ENCODE measurements around the gene CETP.

CETP gene

GRCh38 chr16:56956076-56956475, 5.7 kb upstream of the CETP start:
- ChIA-PET CTCF (interaction anchor here (0.6 kb wide), 1 partner anchor 169 kb away, joined by 3 read pairs; no protein-coding TSS in a partner anchor), POLR2A (ENCODE audit: low non-redundant PET) (no interaction called here)
- no peak for TF ChIP-seq CTCF (conservative IDR thresholded peaks at IDR 0.05; ENCODE audit: low read depth)
- DNase-seq (ENCODE audit: low spot score), result no peak
- no peak overlapping the region for H3K27ac ChIP-seq

- TF ChIP-seq CTCF (conservative IDR thresholded peaks at IDR 0.05; ENCODE audit: low read depth), result no peak
- DNase-seq (ENCODE audit: low spot score), result no peak
- CTCF ChIA-PET, result interaction anchor here (0.6 kb wide), 1 partner anchor 170 kb away, joined by 3 read pairs; no protein-coding TSS in a partner anchor
- POLR2A ChIA-PET (ENCODE audit: low non-redundant PET), result no interaction called here
- H3K27ac ChIP-seq, result no peak overlapping the region
Observed at GRCh38 chr16:56956756-56957155, 5.0 kb upstream of the CETP start.

GRCh38 chr16:56960681-56961281, 969 bp upstream of the CETP start:
- CTCF ChIA-PET, result no interaction called here
- no peak overlapping the region for H3K27ac ChIP-seq
- DNase-seq (ENCODE audit: low spot score), result no peak
- POLR2A ChIA-PET (ENCODE audit: low non-redundant PET), result no interaction called here
- no peak for TF ChIP-seq CTCF (conservative IDR thresholded peaks at IDR 0.05; ENCODE audit: low read depth)

- DNase-seq (ENCODE audit: low spot score), result no peak
- H3K27ac ChIP-seq, result no peak overlapping the region
- TF ChIP-seq CTCF (conservative IDR thresholded peaks at IDR 0.05; ENCODE audit: low read depth), result no peak
- ChIA-PET CTCF (interaction anchor here (1.5 kb wide), 1 partner anchor 10 kb away, joined by 8 read pairs; no protein-coding TSS in a partner anchor), POLR2A (ENCODE audit: low non-redundant PET) (no interaction called here)
Observed at GRCh38 chr16:56961386-56961785, 364 bp upstream of the CETP start.

GRCh38 chr16:56964243-56965148, 2.7 kb downstream of the CETP start:
- peak overlapping the region; percentile 67 for H3K27ac ChIP-seq
- POLR2A ChIA-PET (ENCODE audit: low non-redundant PET), result no interaction called here
- no peak for DNase-seq (ENCODE audit: low spot score)
- peak; percentile 52 for TF ChIP-seq CTCF (conservative IDR thresholded peaks at IDR 0.05; ENCODE audit: low read depth)
- CTCF ChIA-PET, result interaction anchor here (0.5 to 0.7 kb wide), 4 partner anchors 17 to 132 kb away, joined by 3 to 4 read pairs (median 4); no protein-coding TSS in a partner anchor

- no peak for DNase-seq (ENCODE audit: low spot score)
- ChIA-PET CTCF (interaction anchor here (0.5 to 1.0 kb wide), 4 partner anchors 13 to 131 kb away, joined by 3 to 7 read pairs (median 4); no protein-coding TSS in a partner anchor), POLR2A (ENCODE audit: low non-redundant PET) (no interaction called here)
- TF ChIP-seq CTCF (conservative IDR thresholded peaks at IDR 0.05; ENCODE audit: low read depth), result no peak
- peak overlapping the region; percentile 67 for H3K27ac ChIP-seq
Observed at GRCh38 chr16:56965149-56966092, 3.7 kb downstream of the CETP start.

All from RWPE1 (cell line).